ENCODE data around the gene PACRG.
"Not testable (repeated sequence)": the region's sequence is repeated elsewhere in the genome, so short reads cannot be mapped to it uniquely, and the experiment has no call there.

The PACRG gene

GRCh38 chr6:163298079-163298830 is 570.5 kb downstream of the PACRG start:
- no peak for DNase-seq

GRCh38 chr6:163300838-163301237 is 573.1 kb downstream of the PACRG start:
- DNase-seq: no peak

- DNase-seq: no peak
Observed at GRCh38 chr6:163301726-163302635, 574.2 kb downstream of the PACRG start.

- DNase-seq: no peak
Observed at GRCh38 chr6:163302747-163303146, 575.0 kb downstream of the PACRG start.

GRCh38 chr6:163306000-163306399 is 578.2 kb downstream of the PACRG start:
- DNase-seq: no peak

- no peak for DNase-seq
Observed at GRCh38 chr6:163308629-163309440, 581.1 kb downstream of the PACRG start.

- no peak for DNase-seq
Observed at GRCh38 chr6:163309491-163310026, 581.8 kb downstream of the PACRG start.

- DNase-seq: no peak
Observed at GRCh38 chr6:163310096-163310972, 582.6 kb downstream of the PACRG start.

GRCh38 chr6:163310973-163311383 is 583.2 kb downstream of the PACRG start:
- DNase-seq: no peak

- no peak for DNase-seq
Observed at GRCh38 chr6:163311830-163312229, 584.1 kb downstream of the PACRG start.

- DNase-seq: no peak
Observed at GRCh38 chr6:163313566-163313965, 585.8 kb downstream of the PACRG start.

GRCh38 chr6:163313981-163314380 is 586.2 kb downstream of the PACRG start:
- DNase-seq: no peak

GRCh38 chr6:163314791-163315470 is 587.2 kb downstream of the PACRG start:
- no peak for DNase-seq

- DNase-seq: not testable (repeated sequence)
Observed at GRCh38 chr6:163316866-163317495, 589.2 kb downstream of the PACRG start.

- DNase-seq: no peak
Observed at GRCh38 chr6:163318071-163318786, 590.5 kb downstream of the PACRG start.

GRCh38 chr6:163319609-163320366 is 592.0 kb downstream of the PACRG start:
- DNase-seq: no peak

- DNase-seq: no peak
Observed at GRCh38 chr6:163320402-163320801, 592.6 kb downstream of the PACRG start.

- DNase-seq: no peak
Observed at GRCh38 chr6:163320804-163321203, 593.0 kb downstream of the PACRG start.

- no peak for DNase-seq
Observed at GRCh38 chr6:163321717-163322116, 593.9 kb downstream of the PACRG start.
